ENCODE data around the gene AP2A1.

The AP2A1 gene

DNA sequence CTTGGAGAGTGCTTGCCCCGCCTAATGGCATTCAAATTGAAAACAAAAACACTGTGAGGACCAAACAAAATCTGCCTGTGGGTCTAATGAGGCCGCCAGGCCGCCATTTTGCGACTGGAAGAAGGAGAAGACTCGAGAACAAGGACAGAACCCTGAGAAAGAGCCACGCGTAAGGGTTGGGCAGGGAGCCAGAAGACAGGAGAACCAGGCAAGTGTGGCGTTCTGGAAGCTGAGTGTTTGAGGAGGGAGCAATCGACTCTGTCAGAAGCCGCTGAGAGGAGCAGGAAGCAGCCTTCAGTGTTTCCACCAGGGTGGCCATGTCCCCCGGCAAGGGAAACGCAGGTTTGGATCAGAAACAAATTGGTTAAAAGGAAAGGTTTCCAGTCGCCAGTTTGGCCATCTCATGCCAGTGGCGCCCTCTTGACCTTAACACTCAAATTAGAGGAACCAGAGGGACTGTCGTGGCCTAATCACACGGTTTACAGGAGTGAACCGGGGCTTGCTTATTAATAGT lies 74.0 kb downstream of the AP2A1 start:
- Histone ChIP-seq H3K27me3 (ENCODE audit: low read depth, low read length) (no peaks in the 10 kb centered on the region), H3K27ac (ENCODE audit: low read length) (no peak overlapping the region), H3K79me2 (ENCODE audit: low read length) (no peaks in the 10 kb centered on the region), H2AFZ (ENCODE audit: low read depth, low read length) (no peak overlapping the region), H3K4me1 (ENCODE audit: low read length) (peaks cover 3% of the 10 kb centered on the region; the same call in 1 of the 2 replicates), H4K20me1 (ENCODE audit: insufficient read depth, low read length) (peaks cover 4% of the 10 kb centered on the region; the same call in 1 of the 2 replicates), H3K9me3 (ENCODE audit: insufficient read depth, low read length) (no peaks in the 10 kb centered on the region), H3K36me3 (replicated peaks; ENCODE audit: low read depth, low read length) (peaks cover 49% of the 10 kb centered on the region), H3K9ac (ENCODE audit: low read length) (no peak overlapping the region), H3K4me3 (ENCODE audit: low read length) (no peak overlapping the region), H3K4me2 (ENCODE audit: low read length) (no peak overlapping the region)
- no peak for TF ChIP-seq EZH2phosphoT487 (IDR thresholded peaks at IDR 0.05; ENCODE audit: low read depth)
- TF ChIP-seq, protein P1, sequence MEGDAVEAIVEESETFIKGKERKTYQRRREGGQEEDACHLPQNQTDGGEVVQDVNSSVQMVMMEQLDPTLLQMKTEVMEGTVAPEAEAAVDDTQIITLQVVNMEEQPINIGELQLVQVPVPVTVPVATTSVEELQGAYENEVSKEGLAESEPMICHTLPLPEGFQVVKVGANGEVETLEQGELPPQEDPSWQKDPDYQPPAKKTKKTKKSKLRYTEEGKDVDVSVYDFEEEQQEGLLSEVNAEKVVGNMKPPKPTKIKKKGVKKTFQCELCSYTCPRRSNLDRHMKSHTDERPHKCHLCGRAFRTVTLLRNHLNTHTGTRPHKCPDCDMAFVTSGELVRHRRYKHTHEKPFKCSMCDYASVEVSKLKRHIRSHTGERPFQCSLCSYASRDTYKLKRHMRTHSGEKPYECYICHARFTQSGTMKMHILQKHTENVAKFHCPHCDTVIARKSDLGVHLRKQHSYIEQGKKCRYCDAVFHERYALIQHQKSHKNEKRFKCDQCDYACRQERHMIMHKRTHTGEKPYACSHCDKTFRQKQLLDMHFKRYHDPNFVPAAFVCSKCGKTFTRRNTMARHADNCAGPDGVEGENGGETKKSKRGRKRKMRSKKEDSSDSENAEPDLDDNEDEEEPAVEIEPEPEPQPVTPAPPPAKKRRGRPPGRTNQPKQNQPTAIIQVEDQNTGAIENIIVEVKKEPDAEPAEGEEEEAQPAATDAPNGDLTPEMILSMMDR (IDR thresholded peaks at IDR 0.05; ENCODE audit: low read depth, low read length) = no peak

DNA sequence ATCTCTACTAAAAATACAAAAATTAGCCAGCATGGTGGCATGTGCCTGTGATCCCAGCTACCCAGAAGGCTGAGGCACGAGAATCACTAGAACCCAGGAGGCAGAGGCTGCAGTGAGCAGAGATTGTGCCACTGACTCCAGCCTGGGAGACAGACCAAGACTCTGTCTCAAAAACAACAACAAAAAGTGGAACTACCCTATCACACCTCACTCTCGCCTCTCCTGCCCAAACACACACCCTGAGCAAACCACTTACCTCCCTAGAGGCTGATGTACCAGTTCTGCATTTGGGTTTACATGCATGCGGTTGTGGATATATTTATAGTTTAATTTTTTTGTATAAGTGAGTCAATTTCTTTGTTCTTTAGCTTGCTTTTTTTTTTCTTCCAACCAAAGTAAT lies 76.5 kb downstream of the AP2A1 start:
- no peaks in the 10 kb centered on the region for H3K27me3 ChIP-seq (ENCODE audit: low read depth, low read length)
- H3K27ac ChIP-seq (ENCODE audit: low read length) = no peak overlapping the region
- H3K9ac ChIP-seq (ENCODE audit: low read length) = no peak overlapping the region
- H3K4me3 ChIP-seq (ENCODE audit: low read length) = no peak overlapping the region
- H3K4me2 ChIP-seq (ENCODE audit: low read length) = no peak overlapping the region
- peaks cover 7% of the 10 kb centered on the region for H3K4me1 ChIP-seq (ENCODE audit: low read length)
- no peaks in the 10 kb centered on the region for H3K9me3 ChIP-seq (ENCODE audit: insufficient read depth, low read length)
- no peak overlapping the region for H2AFZ ChIP-seq (ENCODE audit: low read depth, low read length)
- no peak for TF ChIP-seq EZH2phosphoT487 (IDR thresholded peaks at IDR 0.05; ENCODE audit: low read depth)
- TF ChIP-seq, protein P1 (IDR thresholded peaks at IDR 0.05; ENCODE audit: low read depth, low read length) = no peak
- no peaks in the 10 kb centered on the region for H4K20me1 ChIP-seq (ENCODE audit: insufficient read depth, low read length)
- H3K79me2 ChIP-seq (ENCODE audit: low read length) = no peaks in the 10 kb centered on the region
- peaks cover 26% of the 10 kb centered on the region for H3K36me3 ChIP-seq (replicated peaks; ENCODE audit: low read depth, low read length)

DNA sequence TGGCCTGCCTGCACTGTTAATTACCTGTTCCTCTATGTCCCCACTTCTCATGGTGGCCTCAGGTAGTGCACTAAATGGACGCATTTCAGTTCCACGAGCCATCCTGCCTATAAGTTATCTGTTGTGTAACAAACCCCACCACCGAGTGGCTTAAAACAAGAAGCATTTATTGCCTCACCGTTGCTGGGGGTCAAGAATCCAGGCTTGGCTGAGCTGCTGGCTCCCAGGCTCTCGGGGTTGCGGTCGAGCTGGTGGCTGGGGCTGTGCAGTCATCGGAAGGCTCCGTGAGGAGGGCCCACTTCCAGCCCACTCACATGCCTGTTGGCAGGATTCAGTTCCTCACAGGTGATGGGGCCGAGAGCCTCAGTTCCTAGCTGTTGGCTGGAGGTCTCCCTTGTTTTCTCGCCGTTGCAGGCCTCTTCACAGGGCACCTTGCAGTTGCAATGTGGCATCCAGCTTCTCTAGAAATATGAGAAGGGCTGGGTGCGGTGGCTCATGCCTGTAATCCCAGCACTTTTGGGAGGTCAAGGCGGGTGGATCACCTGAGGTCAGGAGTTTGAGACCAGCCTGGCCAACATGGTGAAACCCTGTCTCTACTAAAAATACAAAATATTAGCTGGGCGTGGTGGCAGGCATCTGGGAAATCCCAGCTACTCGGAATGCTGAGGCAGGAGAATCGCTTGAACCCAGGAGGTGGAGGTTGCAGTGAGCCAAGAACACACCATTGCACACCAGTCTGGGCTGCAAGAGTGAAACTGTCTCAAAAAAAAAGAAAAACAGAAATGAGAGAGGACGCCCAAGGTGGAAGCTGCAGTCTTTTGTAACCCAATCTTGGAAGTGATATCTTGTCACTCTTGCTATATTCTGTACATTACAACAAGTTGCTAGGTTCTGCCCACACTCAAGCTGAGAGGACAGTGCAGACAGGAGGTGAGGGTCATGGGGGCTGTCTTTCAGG lies 77.6 kb downstream of the AP2A1 start:
- H3K9ac ChIP-seq (ENCODE audit: low read length) = no peak overlapping the region
- no peaks in the 10 kb centered on the region for H3K79me2 ChIP-seq (ENCODE audit: low read length)
- no peak overlapping the region for H3K27ac ChIP-seq (ENCODE audit: low read length)
- no peak overlapping the region for H3K4me2 ChIP-seq (ENCODE audit: low read length)
- no peak overlapping the region for H2AFZ ChIP-seq (ENCODE audit: low read depth, low read length)
- no peak overlapping the region for H3K4me3 ChIP-seq (ENCODE audit: low read length)
- H4K20me1 ChIP-seq (ENCODE audit: insufficient read depth, low read length) = no peaks in the 10 kb centered on the region
- peaks cover 22% of the 10 kb centered on the region for H3K36me3 ChIP-seq (replicated peaks; ENCODE audit: low read depth, low read length)
- TF ChIP-seq, protein P1 (IDR thresholded peaks at IDR 0.05; ENCODE audit: low read depth, low read length) = no peak
- no peak for TF ChIP-seq EZH2phosphoT487 (IDR thresholded peaks at IDR 0.05; ENCODE audit: low read depth)
- H3K27me3 ChIP-seq (ENCODE audit: low read depth, low read length) = no peaks in the 10 kb centered on the region
- H3K9me3 ChIP-seq (ENCODE audit: insufficient read depth, low read length) = peaks cover 7% of the 10 kb centered on the region
- H3K4me1 ChIP-seq (ENCODE audit: low read length) = peaks cover 19% of the 10 kb centered on the region

DNA sequence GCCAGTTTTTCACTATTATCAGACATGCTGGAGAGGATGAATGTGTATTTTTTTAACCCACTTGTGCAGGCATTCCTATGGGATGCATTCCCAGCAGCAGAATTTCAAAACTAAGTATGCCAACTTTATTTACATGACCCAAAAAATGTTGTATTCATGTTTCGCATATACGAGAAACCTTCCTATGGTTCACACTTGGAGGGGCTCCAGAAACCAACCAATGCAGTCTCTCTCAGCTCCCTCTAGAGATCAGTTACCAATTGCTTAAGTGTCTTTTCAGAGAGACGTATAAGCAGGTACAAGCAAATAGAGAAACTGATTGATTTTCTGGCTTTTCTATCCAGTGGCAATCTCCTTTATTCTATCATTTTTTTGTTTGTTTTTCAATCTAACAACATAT lies 78.6 kb downstream of the AP2A1 start:
- peaks cover 21% of the 10 kb centered on the region for H3K36me3 ChIP-seq (replicated peaks; ENCODE audit: low read depth, low read length)
- no peaks in the 10 kb centered on the region for H3K27me3 ChIP-seq (ENCODE audit: low read depth, low read length)
- H3K4me1 ChIP-seq (ENCODE audit: low read length) = peaks cover 25% of the 10 kb centered on the region
- no peak overlapping the region for H3K27ac ChIP-seq (ENCODE audit: low read length)
- no peak overlapping the region for H3K4me2 ChIP-seq (ENCODE audit: low read length)
- no peaks in the 10 kb centered on the region for H3K79me2 ChIP-seq (ENCODE audit: low read length)
- H3K9me3 ChIP-seq (ENCODE audit: insufficient read depth, low read length) = peaks cover 7% of the 10 kb centered on the region
- no peak overlapping the region for H3K4me3 ChIP-seq (ENCODE audit: low read length)
- no peaks in the 10 kb centered on the region for H4K20me1 ChIP-seq (ENCODE audit: insufficient read depth, low read length)
- no peak overlapping the region for H2AFZ ChIP-seq (ENCODE audit: low read depth, low read length)
- no peak overlapping the region for H3K9ac ChIP-seq (ENCODE audit: low read length)
- no peak for TF ChIP-seq EZH2phosphoT487 (IDR thresholded peaks at IDR 0.05; ENCODE audit: low read depth)
- TF ChIP-seq, protein P1 (IDR thresholded peaks at IDR 0.05; ENCODE audit: low read depth, low read length) = no peak
